Gastrocnemius medialis (tissue), 4 donors: Measurements from ENCODE around the gene CTSE. TPM values are rescaled to one million over a fixed set of nuclear protein-coding genes. Genes with fewer than 3 reads are reported as not detected.

Source experiments
- ATAC-seq, 2 donors: fragments of 150-250 bp; one replicate each; pipeline ENCODE4 v1.9.1; 2016
- DNase-seq, 2 donors: peaks; one replicate each; pipeline ENCODE4 v3.0.0-alpha.2; 2019
- H3K27ac ChIP-seq, 4 donors: fragments of 200-600 bp; sonication (generic); 1 replicate in 1 of 4; 2 replicates in 3 of 4; pipeline ENCODE4 v1.5.1; 2016 to 2018; ENCODE audit warnings: mild to moderate bottlenecking in 2 of 4, moderate library complexity in 1 of 4
- H3K27me3 ChIP-seq, 3 donors: fragments of 200-600 bp; sonication (generic) in 2 of 3; 1 replicate in 1 of 3; 2 replicates in 2 of 3; pipeline versions ENCODE4 v1.5.1 to v1.6.0; 2016 to 2019; ENCODE audit warnings: mild to moderate bottlenecking in 1 of 3, moderate library complexity in 1 of 3
- H3K36me3 ChIP-seq, 2 donors: fragments of 200-600 bp; sonication (generic) in 1 of 2; one replicate each; pipeline ENCODE4 v1.5.1; 2017 to 2018
- H3K4me1 ChIP-seq, 2 donors: fragments of 200-600 bp; sonication (generic) in 1 of 2; one replicate each; pipeline ENCODE4 v1.5.1; 2016 to 2017; ENCODE audit warnings: mild to moderate bottlenecking in 2 of 2
- H3K4me3 ChIP-seq, 4 donors: fragments of 200-600 bp; sonication (generic) in 3 of 4; 1 replicate in 1 of 4; 2 replicates in 3 of 4; pipeline ENCODE4 v1.5.1; 2016 to 2019; ENCODE audit warnings: mild to moderate bottlenecking in 2 of 4
- H3K9me3 ChIP-seq, 3 donors: fragments of 200-600 bp; sonication (generic) in 2 of 3; 1 replicate in 1 of 3; 2 replicates in 2 of 3; pipeline ENCODE4 v1.5.1; 2016 to 2019
- CTCF ChIP-seq, 5 experiments: fragments of 450-650 bp in 3 of 5; fragments of 200-600 bp in 2 of 5; sonication (generic) in 2 of 5; IDR thresholded peaks in 4 of 5; conservative IDR thresholded peaks in 1 of 5; 1 replicate in 4 of 5; 2 replicates in 1 of 5; pipeline ENCODE4 v1.5.1; 2016 to 2019; ENCODE audit warnings: antibody characterized with exemption in 5 of 5, mild to moderate bottlenecking in 3 of 5, moderate library complexity in 3 of 5
- POLR2A ChIP-seq, 2 donors: fragments of 450-650 bp; IDR thresholded peaks; one replicate each; pipeline ENCODE4 v1.6.1; 2017; ENCODE audit warnings: antibody characterized with exemption in 2 of 2, mild to moderate bottlenecking in 2 of 2, moderate library complexity in 2 of 2
- in situ Hi-C, 4 donors: fragments of 200-750 bp; cut with MboI; loops; one replicate each; pipeline versions ENCODE4 v1.15.0 to v1.8.0; 2017; ENCODE audit warnings: low sequenced_read_pairs in 4 of 4
- intact Hi-C: fragments of 100-400 bp; cut with DNase I; formaldehyde crosslinking; loops from one replicate; pipeline ENCODE4 v1.15.1; 2023; ENCODE audit warnings: low total_unique reads
- total RNA-seq, 4 donors: library from RNA; depleted of rRNA; stranded (reverse); fragments of >200 nt; gene quantifications; one replicate each; pipeline versions ENCODE4 v1.1.0 to v1.2.3, GENCODE V29; 2016

Gene CTSE
- total RNA-seq, 4 donors from 2014 or later: not detected

GRCh38 chr1:206037581-206037980 is 13.9 kb upstream of the CTSE start:
- in situ Hi-C loops: no loop called here
- DNase-seq (no peak), ATAC-seq (no peak)
- Histone ChIP-seq H3K27ac (no peak overlapping the region), H3K4me3 (no peak overlapping the region), H3K4me1 (peaks cover 0 to 4% of the 10 kb centered on the region in 2 donors), H3K27me3 (peaks cover 0 to 6% (median 0%) of the 10 kb centered on the region in 3 donors), H3K36me3 (no peaks in the 10 kb centered on the region), H3K9me3 (no peaks in the 10 kb centered on the region)
- TF ChIP-seq POLR2A (IDR thresholded peaks at IDR 0.05) (no peak), CTCF (IDR thresholded peaks at IDR 0.05 in 4 of 5, conservative IDR thresholded peaks at IDR 0.05 in 1 of 5) (no peak)
- intact Hi-C loops: no loop called here

- H3K4me1 ChIP-seq: peaks cover 0 to 4% of the 10 kb centered on the region in 2 donors
- peaks cover 0 to 6% (median 0%) of the 10 kb centered on the region in 3 donors for H3K27me3 ChIP-seq
- DNase-seq (no peak), ATAC-seq (no peak)
- no peaks in the 10 kb centered on the region for H3K9me3 ChIP-seq
- H3K27ac ChIP-seq: no peak overlapping the region
- intact Hi-C loops: no loop called here
- TF ChIP-seq CTCF (IDR thresholded peaks at IDR 0.05 in 4 of 5, conservative IDR thresholded peaks at IDR 0.05 in 1 of 5) (no peak), POLR2A (IDR thresholded peaks at IDR 0.05) (no peak)
- in situ Hi-C loops: no loop called here
- no peaks in the 10 kb centered on the region for H3K36me3 ChIP-seq
- no peak overlapping the region for H3K4me3 ChIP-seq
These were observed 13.2 kb upstream of the CTSE start for GRCh38 chr1:206036663-206037455.

GRCh38 chr1:206035027-206035426 is 11.3 kb upstream of the CTSE start:
- H3K27ac ChIP-seq: no peak overlapping the region
- in situ Hi-C loops: no loop called here
- peaks cover 0 to 6% (median 0%) of the 10 kb centered on the region in 3 donors for H3K27me3 ChIP-seq
- H3K4me3 ChIP-seq: no peak overlapping the region
- intact Hi-C loops: no loop called here
- TF ChIP-seq CTCF (IDR thresholded peaks at IDR 0.05 in 4 of 5, conservative IDR thresholded peaks at IDR 0.05 in 1 of 5): no peak
- no peak for TF ChIP-seq POLR2A (IDR thresholded peaks at IDR 0.05)
- peaks cover 0 to 4% of the 10 kb centered on the region in 2 donors for H3K4me1 ChIP-seq
- H3K36me3 ChIP-seq: no peaks in the 10 kb centered on the region
- DNase-seq (no peak), ATAC-seq (no peak)
- no peaks in the 10 kb centered on the region for H3K9me3 ChIP-seq

GRCh38 chr1:206032380-206033140 is 8.9 kb upstream of the CTSE start:
- H3K36me3 ChIP-seq: no peaks in the 10 kb centered on the region
- no peak overlapping the region for H3K4me3 ChIP-seq
- ATAC-seq (no peak), DNase-seq (no peak)
- no peak for TF ChIP-seq POLR2A (IDR thresholded peaks at IDR 0.05)
- no peaks in the 10 kb centered on the region for H3K9me3 ChIP-seq
- no peak overlapping the region for H3K27ac ChIP-seq
- H3K4me1 ChIP-seq: no peaks in the 10 kb centered on the region
- intact Hi-C loops: loop anchor here (5.0 kb wide), 1 partner anchor 75 kb away; no protein-coding TSS in a partner anchor
- peaks cover 0 to 4% (median 0%) of the 10 kb centered on the region in 3 donors for H3K27me3 ChIP-seq
- in situ Hi-C loops: no loop called here

- ATAC-seq (peak in 1 of 2 donors; percentile 71), DNase-seq (peak; percentile 23 to 28)
- intact Hi-C loops: loop anchor here (5.0 kb wide), 1 partner anchor 77 kb away; no protein-coding TSS in a partner anchor
- no peak overlapping the region for H3K27ac ChIP-seq
- H3K4me1 ChIP-seq: no peaks in the 10 kb centered on the region
- no peak overlapping the region for H3K4me3 ChIP-seq
- no peaks in the 10 kb centered on the region for H3K27me3 ChIP-seq
- TF ChIP-seq POLR2A (IDR thresholded peaks at IDR 0.05): no peak
- peak in 3 of 5 experiments; percentile 26 to 53 (median 49) for TF ChIP-seq CTCF (IDR thresholded peaks at IDR 0.05 in 4 of 5, conservative IDR thresholded peaks at IDR 0.05 in 1 of 5)
- H3K9me3 ChIP-seq: no peaks in the 10 kb centered on the region
- no peaks in the 10 kb centered on the region for H3K36me3 ChIP-seq
- in situ Hi-C loops: no loop called here
These were observed 7.0 kb upstream of the CTSE start for GRCh38 chr1:206030714-206031113.
